A673 (cell line): Measurements from ENCODE around the gene STX17.

ENCODE experiments used
- EZH2 ChIP-seq: fragments of 200-600 bp; sonication (generic); IDR thresholded peaks from 2 replicates; pipeline ENCODE4 v1.6.1; 2017; ENCODE audit warnings: borderline replicate concordance, low read depth, mild to moderate bottlenecking, mixed read lengths, antibody characterized with exemption, low read length; ENCODE audit not compliant: poor library complexity, severe bottlenecking
- TF ChIP-seq, protein P1 (sequence below): fragments of 300-800, 200-600 bp; sonication (generic); conservative IDR thresholded peaks from 2 replicates; pipeline ENCODE4 v1.5.1; 2017; ENCODE audit warnings: low read depth, mild to moderate bottlenecking, antibody characterized with exemption, low read length, moderate library complexity, mixed read lengths

DNA sequence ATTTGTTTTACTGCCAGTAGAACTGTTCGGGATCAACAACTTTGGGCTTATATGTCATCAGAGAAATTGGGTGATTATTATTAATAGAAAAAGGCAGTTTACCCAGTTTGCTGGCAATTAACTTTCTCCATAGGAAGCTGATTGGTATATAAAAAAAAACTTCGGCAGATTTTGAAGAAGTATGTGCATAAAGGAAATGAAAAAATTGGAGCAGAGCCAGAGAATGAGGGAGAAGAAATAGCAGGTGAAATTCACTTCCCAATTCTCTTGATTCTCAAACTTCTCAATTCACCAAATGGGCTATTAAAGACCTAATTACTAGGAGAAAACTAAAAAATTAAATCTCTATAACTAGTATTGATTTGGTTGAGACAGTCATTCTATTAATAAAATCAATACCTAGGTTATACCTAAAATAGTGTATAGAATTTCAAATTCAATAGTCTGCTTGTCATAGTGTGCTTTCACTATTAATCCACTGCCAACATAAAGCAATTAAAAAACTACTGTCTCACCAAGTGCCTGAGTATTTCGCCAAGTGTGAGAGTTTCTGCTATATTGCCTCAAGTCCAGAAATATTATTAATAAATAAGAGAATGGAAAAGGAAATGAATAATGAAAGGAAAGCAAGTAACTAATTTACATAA, 47.5 kb downstream of the STX17 start:
- TF ChIP-seq, protein P1, sequence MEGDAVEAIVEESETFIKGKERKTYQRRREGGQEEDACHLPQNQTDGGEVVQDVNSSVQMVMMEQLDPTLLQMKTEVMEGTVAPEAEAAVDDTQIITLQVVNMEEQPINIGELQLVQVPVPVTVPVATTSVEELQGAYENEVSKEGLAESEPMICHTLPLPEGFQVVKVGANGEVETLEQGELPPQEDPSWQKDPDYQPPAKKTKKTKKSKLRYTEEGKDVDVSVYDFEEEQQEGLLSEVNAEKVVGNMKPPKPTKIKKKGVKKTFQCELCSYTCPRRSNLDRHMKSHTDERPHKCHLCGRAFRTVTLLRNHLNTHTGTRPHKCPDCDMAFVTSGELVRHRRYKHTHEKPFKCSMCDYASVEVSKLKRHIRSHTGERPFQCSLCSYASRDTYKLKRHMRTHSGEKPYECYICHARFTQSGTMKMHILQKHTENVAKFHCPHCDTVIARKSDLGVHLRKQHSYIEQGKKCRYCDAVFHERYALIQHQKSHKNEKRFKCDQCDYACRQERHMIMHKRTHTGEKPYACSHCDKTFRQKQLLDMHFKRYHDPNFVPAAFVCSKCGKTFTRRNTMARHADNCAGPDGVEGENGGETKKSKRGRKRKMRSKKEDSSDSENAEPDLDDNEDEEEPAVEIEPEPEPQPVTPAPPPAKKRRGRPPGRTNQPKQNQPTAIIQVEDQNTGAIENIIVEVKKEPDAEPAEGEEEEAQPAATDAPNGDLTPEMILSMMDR, result no peak
- no peak for TF ChIP-seq EZH2
